ENCODE measurements around the gene NOTCH4. TPM values are rescaled to one million over a fixed set of nuclear protein-coding genes. Genes with fewer than 3 reads are reported as not detected.
A peak's percentile ranks its signal among the peaks of the same experiment; 100 is the strongest.

The NOTCH4 gene
- total and polyA plus RNA-seq, 9 of the 15 experiments (the other 6 are each of a cell fraction or from before 2014, with no cell fraction given) = 0.24 to 4.3 (median 1.7) TPM

GRCh38 chr6:32210191-32210601 is 13.7 kb downstream of the NOTCH4 start (continued):
- TF ChIP-seq ZNF589 (CRISPR knock-in tag; IDR thresholded peaks at IDR 0.05; ENCODE audit: low read depth) (peak; percentile 66; the same call in 1 of the 2 replicates), ESRRA (IDR thresholded peaks at IDR 0.05; ENCODE audit: borderline replicate concordance, low read depth) (peak; percentile 91), L3MBTL2 (IDR thresholded peaks at IDR 0.05) (no peak), ZFP36 (IDR thresholded peaks at IDR 0.05; ENCODE audit: low read depth, low read length, partially characterized antibody) (no peak), ZBTB8A (IDR thresholded peaks at IDR 0.05; ENCODE audit: partially characterized antibody) (no peak), TRIM24 (IDR thresholded peaks at IDR 0.05) (peak; percentile 63 to 66; a peak in 2 of 4 replicates), MYC (IDR thresholded peaks at IDR 0.05; ENCODE audit: low read depth, low read length) (no peak), MYC (CRISPR knock-in tag; IDR thresholded peaks at IDR 0.05; ENCODE audit: borderline replicate concordance, low read depth) (no peak), FOXK2 (conservative IDR thresholded peaks at IDR 0.05 in 1 of 2, IDR thresholded peaks at IDR 0.05 in 1 of 2; ENCODE audit: low read depth in 2 of 2) (no peak), CXXC5 (CRISPR knock-in tag; IDR thresholded peaks at IDR 0.05) (0 out of 2 replicates have a peak, but pooled peaks have one; percentile 15), SMAD3 (CRISPR knock-in tag; conservative IDR thresholded peaks at IDR 0.05) (no peak), ZNF175 (CRISPR knock-in tag; IDR thresholded peaks at IDR 0.05; ENCODE audit: low read depth) (peak; percentile 78; the same call in 1 of the 2 replicates), ZNF174 (CRISPR knock-in tag; IDR thresholded peaks at IDR 0.05) (no peak), PTBP1 (IDR thresholded peaks at IDR 0.05; ENCODE audit: low read depth, low read length) (no peak), KAT7 (CRISPR knock-in tag; IDR thresholded peaks at IDR 0.05; ENCODE audit: borderline replicate concordance) (no peak), TAF15 (IDR thresholded peaks at IDR 0.05; ENCODE audit: low read depth, low read length) (no peak), THRA (IDR thresholded peaks at IDR 0.05) (no peak)
- TF ChIP-seq, protein P1, sequence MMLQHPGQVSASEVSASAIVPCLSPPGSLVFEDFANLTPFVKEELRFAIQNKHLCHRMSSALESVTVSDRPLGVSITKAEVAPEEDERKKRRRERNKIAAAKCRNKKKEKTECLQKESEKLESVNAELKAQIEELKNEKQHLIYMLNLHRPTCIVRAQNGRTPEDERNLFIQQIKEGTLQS (IDR thresholded peaks at IDR 0.05) = peak; percentile 22; the same call in 1 of the 2 replicates
- TF ChIP-seq, protein P1 (CRISPR knock-in tag; conservative IDR thresholded peaks at IDR 0.05) = no peak
- TF ChIP-seq, protein P2, sequence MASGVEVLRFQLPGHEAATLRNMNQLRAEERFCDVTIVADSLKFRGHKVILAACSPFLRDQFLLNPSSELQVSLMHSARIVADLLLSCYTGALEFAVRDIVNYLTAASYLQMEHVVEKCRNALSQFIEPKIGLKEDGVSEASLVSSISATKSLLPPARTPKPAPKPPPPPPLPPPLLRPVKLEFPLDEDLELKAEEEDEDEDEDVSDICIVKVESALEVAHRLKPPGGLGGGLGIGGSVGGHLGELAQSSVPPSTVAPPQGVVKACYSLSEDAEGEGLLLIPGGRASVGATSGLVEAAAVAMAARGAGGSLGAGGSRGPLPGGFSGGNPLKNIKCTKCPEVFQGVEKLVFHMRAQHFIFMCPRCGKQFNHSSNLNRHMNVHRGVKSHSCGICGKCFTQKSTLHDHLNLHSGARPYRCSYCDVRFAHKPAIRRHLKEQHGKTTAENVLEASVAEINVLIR (CRISPR knock-in tag; IDR thresholded peaks at IDR 0.05) = no peak
- TF ChIP-seq, protein P3, sequence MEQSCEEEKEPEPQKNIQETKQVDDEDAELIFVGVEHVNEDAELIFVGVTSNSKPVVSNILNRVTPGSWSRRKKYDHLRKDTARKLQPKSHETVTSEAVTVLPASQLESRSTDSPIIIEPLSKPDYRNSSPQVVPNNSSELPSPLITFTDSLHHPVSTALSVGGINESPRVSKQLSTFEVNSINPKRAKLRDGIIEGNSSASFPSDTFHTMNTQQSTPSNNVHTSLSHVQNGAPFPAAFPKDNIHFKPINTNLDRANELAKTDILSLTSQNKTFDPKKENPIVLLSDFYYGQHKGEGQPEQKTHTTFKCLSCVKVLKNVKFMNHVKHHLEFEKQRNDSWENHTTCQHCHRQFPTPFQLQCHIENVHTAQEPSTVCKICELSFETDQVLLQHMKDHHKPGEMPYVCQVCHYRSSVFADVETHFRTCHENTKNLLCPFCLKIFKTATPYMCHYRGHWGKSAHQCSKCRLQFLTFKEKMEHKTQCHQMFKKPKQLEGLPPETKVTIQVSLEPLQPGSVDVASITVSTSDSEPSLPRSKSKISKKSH (CRISPR knock-in tag; IDR thresholded peaks at IDR 0.05) = no peak

Measured in K562 (cell line).